GM13976 (cell line): ENCODE results near the gene GMPPA.

Experiments used
- DNase-seq: peaks from one replicate; pipeline ENCODE4 v3.0.0; 2012; ENCODE audit warnings: low spot score
- in situ Hi-C: fragments of 300-500 bp; cut with MboI; formaldehyde crosslinking; loops from one replicate; pipeline ENCODE4 v1.12.0; 2022; ENCODE audit warnings: low sequenced_read_pairs, mixed read lengths, inconsistent platforms; ENCODE audit not compliant: unreplicated experiment
- TF ChIP-seq, protein P1 (sequence below): IDR thresholded peaks from 2 replicates; pipeline ENCODE4 v1.5.1; 2012; ENCODE audit warnings: borderline replicate concordance, mild to moderate bottlenecking; ENCODE audit not compliant: insufficient read depth; ENCODE audit errors: extremely low read depth, missing control alignments, control extremely low read depth

The GMPPA gene

DNA sequence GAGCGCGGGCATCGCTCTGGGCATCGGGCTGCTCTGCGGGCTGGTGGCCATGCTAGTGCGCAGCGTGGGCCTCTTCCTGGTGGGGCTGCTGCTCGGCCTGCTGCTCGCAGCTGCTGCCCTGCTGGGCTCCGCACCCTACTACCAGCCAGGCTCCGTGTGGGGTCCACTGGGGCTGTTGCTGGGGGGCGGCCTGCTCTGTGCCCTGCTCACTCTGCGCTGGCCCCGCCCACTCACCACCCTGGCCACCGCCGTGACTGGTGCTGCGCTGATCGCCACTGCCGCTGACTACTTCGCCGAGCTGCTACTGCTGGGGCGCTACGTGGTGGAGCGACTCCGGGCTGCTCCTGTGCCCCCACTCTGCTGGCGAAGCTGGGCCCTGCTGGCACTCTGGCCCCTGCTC lies 48.9 kb downstream of the GMPPA start:
- in situ Hi-C loops, result no loop called here
- TF ChIP-seq, protein P1, sequence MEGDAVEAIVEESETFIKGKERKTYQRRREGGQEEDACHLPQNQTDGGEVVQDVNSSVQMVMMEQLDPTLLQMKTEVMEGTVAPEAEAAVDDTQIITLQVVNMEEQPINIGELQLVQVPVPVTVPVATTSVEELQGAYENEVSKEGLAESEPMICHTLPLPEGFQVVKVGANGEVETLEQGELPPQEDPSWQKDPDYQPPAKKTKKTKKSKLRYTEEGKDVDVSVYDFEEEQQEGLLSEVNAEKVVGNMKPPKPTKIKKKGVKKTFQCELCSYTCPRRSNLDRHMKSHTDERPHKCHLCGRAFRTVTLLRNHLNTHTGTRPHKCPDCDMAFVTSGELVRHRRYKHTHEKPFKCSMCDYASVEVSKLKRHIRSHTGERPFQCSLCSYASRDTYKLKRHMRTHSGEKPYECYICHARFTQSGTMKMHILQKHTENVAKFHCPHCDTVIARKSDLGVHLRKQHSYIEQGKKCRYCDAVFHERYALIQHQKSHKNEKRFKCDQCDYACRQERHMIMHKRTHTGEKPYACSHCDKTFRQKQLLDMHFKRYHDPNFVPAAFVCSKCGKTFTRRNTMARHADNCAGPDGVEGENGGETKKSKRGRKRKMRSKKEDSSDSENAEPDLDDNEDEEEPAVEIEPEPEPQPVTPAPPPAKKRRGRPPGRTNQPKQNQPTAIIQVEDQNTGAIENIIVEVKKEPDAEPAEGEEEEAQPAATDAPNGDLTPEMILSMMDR, result no peak
- no peak for DNase-seq

- TF ChIP-seq, protein P1, result no peak
- no peak for DNase-seq
- in situ Hi-C loops, result no loop called here
Observed at GRCh38 chr2:219548990-219549389, 50.3 kb downstream of the GMPPA start.

- TF ChIP-seq, protein P1, result no peak
- in situ Hi-C loops, result no loop called here
- no peak for DNase-seq
Observed at GRCh38 chr2:219549619-219550018, 50.9 kb downstream of the GMPPA start.

DNA sequence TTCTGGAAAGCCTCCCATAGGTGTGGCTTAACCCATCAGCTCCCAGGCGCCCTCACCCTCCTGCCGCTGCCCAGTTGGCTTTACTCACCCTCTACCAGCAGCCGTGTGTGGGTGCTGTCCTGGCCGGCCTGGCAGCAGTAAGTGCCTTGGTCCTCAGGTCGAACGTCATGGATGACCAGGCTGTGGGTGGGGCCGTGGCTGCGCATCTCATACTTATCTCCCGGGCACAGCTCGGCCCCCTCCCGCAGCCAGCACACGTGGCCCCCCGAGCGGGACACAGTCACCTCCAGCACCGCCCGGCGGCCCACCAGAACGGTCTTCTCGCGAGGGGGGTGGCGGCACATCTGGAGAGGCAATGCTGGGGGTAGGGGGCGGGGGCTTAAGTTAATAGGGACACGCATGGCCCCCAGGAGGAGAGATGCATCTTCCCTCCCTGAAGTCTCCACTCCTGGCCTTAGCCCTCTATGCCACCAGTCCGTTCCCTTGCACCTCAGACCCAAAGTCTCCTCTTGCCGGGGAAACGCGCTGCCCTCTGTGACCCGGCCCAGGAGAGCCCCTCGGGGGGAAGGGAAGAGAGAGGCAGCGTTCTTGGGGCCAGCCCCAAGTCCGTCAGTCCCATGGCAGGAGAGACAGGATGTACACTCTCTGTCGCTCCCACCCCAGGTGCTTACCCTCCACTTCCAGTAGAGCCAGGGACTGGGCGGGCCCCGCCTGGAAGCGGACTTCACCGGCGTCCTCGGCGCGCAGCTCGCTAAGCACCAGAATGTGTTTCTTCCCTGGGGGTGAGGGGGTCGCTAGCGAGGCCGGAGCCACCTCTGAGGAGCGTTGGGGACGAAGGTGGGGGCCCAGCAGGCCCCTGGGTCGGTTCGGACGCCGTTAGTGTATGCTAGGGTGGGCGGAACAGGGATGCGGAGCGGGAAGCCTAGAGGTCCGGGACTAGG lies 53.0 kb downstream of the GMPPA start:
- no peak for DNase-seq
- TF ChIP-seq, protein P1, result no peak
- in situ Hi-C loops, result no loop called here

DNA sequence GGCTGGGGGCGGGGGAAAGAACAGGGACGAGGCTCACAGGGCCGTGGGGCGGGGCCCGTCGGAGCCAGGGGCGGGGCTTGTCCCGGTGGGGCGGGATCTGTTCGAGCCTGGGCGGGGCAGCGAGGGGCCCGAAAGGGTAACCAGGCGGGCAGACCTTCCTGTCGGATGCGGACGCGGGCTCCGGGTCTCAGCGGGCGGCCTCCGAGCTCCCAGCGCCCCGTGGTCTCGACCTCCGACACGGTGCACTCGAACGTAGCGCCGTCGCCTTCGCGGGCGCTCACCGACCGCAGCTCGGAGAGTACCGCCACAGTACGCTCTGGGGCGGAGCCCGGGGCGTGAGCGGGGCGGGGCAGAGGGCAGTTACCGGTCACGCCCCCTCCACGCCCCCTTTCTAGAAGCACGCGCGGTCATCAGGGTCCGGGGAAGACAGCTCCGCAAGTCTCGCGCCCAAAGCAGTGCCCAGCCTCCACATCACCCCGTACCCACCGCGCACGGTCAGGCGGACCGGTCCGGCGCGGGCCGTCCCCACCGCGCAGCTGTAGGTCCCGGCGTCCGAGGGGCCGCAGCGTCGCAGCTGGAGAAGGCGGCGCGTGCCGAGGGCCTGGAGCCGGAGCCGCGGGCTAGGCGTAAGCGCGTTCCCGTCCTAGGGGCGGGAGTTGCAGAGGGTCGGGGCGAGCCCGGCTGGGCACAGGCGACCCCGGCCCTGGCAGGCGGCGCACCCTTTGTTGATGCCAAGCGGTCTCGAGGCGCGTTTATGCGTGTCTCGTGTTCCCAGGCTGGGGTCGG lies 53.9 kb downstream of the GMPPA start:
- in situ Hi-C loops, result no loop called here
- TF ChIP-seq, protein P1, result no peak
- DNase-seq, result peak; percentile 95

DNA sequence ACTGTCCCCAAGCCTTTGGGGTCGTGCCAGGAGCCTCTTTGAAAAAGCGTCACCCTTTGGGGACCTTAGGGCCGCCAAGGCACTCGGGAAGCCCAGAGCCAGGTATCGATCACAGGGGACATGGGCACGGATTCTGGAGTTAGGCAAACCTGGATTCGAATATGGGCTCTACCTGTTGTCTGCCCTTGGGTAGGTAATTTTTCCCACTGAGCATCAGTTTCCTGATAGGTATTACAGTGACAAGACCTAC lies 54.4 kb downstream of the GMPPA start:
- in situ Hi-C loops, result no loop called here
- DNase-seq, result no peak
- TF ChIP-seq, protein P1, result no peak
